HG03095 (cell line): Measurements from ENCODE around the gene SFI1.

Source experiments
- ATAC-seq: cut with Tn5 transposase; IDR thresholded peaks from one replicate; pipeline ENCODE4 v1.9.1; 2021; ENCODE audit warnings: moderate library complexity; ENCODE audit not compliant: unreplicated experiment

Gene SFI1

GRCh38 chr22:31614781-31615490 is 118.6 kb downstream of the SFI1 start:
- ATAC-seq, result no peak

GRCh38 chr22:31615491-31615860 is 119.1 kb downstream of the SFI1 start:
- no peak for ATAC-seq

DNA sequence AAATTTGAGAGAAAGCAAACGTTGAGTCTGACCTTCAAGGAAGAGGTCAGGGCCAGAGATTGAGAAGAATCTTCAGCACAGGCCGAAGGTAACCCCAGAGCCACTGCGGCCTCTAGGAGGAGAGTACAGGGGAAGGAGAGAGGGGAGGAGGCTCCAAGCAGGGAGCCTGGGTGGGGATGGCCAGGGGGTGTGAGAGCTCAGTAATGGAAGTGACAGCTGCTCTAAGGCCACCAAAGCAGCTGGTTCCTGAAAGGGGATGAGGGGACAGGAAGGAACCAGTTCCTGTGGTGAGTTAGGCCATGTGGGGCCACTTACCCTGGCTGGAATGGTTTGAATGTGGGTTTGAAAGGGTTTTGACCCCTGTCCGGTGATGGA is 119.6 kb downstream of the SFI1 start:
- ATAC-seq, result peak; percentile 23

GRCh38 chr22:31616315-31616980 is 120.1 kb downstream of the SFI1 start:
- ATAC-seq, result peak; percentile 61

GRCh38 chr22:31618057-31618456 is 121.7 kb downstream of the SFI1 start:
- no peak for ATAC-seq

- no peak for ATAC-seq
Measured at GRCh38 chr22:31618471-31619176, 122.3 kb downstream of the SFI1 start.

DNA sequence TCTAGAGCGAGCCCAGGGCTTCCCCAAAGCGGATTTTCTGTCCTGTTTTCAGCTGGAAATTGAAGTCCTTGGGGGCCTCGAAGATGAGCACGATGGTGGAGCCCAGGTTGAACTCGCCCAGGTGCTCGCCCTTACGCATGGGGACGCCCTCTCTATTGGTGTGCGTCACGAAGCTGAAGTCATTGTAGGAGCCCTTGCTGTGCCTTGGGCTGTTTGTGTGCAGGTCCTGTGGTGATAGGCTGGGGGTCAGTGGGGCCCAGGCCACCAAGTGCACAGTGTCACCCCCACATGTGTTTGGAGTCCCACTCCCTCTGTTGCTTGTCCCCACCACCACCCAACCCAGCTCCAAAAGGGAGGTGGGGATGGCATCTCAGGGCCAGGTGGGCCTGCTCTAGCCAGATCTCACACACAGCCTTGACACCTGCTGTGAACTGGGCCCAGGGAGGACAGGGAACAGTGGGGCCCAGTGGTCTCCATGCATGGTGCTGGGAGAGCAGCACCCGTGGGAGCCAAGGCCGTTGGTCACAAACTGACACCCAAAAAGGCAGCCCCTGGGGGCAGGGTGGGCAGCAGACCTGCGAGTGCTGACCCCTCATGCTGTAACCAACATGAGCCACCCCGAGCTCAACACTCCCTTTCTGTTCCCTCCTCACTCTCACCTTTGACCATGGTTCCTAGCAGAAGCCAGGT is 123.4 kb downstream of the SFI1 start:
- ATAC-seq, result no peak

- no peak for ATAC-seq
Measured at GRCh38 chr22:31620756-31621480, 124.6 kb downstream of the SFI1 start.

DNA sequence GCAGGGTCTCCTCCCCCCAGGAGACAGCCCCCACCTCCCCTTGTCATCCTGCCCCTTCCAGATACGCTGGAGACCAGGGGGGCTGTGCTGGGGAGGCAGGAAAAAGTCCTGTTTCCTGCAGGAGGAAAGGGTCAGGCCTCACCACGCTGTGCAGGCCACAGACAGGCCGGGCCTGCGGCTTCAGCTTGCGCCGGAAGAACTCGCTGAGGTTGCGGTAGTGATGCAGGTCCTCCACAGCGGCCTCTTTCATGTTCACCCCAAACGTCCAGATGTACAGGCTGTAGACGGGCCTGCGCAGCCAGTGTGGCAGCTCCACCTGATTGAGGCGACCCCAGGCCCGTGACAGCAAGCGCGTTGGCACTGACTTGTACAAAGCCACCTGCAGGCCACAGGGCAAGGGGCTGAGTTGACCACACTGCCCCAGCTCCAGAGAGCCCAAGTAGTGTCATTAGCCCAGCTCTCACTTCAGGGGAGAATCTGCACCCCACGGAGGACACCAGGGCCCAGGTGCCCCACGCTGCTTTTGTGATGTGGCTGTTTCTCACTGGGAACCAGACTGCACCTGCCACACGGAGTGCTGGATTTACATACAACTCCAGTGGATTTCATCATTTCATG is 125.3 kb downstream of the SFI1 start:
- ATAC-seq, result no peak

DNA sequence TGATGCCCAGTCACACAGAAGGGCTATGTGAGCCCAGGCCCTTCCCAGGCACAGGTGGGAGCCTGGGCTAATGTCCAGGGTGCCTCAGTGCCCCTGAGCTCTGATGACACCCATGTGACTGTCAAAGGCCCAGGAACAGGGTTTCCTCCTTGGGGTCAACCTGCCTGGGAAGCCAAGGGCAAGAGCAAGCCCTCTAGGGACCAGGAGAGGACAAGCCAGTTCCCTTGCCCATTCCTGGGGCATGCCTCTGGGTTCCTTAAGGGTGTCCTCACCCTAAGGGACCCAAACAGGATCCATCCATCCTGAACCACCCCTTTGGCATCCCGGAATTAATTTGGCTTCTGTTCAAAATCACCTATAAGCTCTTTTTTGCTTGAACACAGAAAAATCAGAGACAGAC is 126.6 kb downstream of the SFI1 start:
- ATAC-seq, result no peak

GRCh38 chr22:31623592-31624304 is 127.4 kb downstream of the SFI1 start:
- ATAC-seq, result no peak

- no peak for ATAC-seq
Measured at GRCh38 chr22:31625257-31625640, 128.9 kb downstream of the SFI1 start.

GRCh38 chr22:31625661-31626426 is 129.5 kb downstream of the SFI1 start:
- ATAC-seq, result no peak

- no peak for ATAC-seq
Measured at GRCh38 chr22:31626427-31627150, 130.3 kb downstream of the SFI1 start.

DNA sequence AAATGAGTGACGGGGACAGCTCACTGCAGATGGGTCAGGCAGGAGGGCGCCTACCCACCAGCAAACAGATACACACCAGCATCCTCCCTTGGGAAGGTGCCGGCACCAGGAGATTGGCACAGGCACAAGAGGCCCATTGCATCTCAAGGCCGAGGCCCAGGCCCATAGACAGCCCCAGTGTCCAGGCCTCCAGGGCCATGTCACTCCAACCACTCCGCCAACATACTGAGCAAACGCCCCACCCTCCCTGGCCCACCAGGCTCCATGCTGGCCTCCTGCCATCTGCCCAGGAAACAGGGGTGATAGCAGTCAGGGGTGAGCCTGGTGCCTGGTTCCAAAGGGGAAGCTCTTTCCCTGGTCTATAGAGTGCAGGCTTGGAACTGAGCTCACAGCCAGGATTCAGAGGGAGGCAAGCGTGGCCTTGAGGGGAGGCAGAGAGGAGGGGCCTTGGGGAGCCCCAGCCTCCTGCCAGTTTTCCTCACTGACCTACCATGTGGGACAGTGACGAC is 130.9 kb downstream of the SFI1 start:
- ATAC-seq, result no peak

DNA sequence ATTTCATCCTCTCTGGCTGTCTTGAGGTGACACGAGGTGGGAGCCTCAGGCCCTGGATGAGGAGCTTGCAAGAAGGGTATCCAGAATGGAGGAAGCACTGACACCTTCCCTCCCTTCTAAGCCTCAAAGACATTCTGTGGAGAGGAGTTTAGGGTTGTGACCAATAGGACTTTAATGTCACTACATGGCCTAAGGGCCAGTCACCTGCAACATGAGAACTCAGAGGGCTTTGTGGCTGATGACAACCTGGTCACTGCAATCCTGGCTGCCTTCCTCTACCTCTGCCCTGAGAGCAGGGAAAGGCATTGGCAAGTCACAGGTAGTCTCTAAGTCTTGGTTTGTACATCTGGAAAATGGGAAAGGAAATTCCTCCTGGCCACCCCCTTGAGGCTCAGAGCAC is 132.0 kb downstream of the SFI1 start:
- ATAC-seq, result no peak

GRCh38 chr22:31628969-31629708 is 132.8 kb downstream of the SFI1 start:
- no peak for ATAC-seq
